SU-DHL-6 (cell line): ENCODE results near the gene ATOH8.

ENCODE experiments used
- H2AFZ ChIP-seq: fragments of 200-600 bp; sonication (generic); 2 replicates; pipeline ENCODE4 v1.6.1; 2014; ENCODE audit warnings: low read depth, mild to moderate bottlenecking, moderate library complexity, mixed read lengths, antibody characterized with exemption, low read length; ENCODE audit not compliant: severe bottlenecking
- H3F3A ChIP-seq: fragments of 200-600 bp; shearing (Covaris generic); 2 replicates; pipeline ENCODE4 v1.6.0; 2016; ENCODE audit warnings: antibody characterized with exemption, mild to moderate bottlenecking; ENCODE audit not compliant: insufficient read depth
- H3K27ac ChIP-seq: fragments of 200-600 bp; sonication (generic); 2 replicates; pipeline ENCODE4 v1.5.1; 2016; ENCODE audit warnings: low read depth, mild to moderate bottlenecking, low read length, moderate library complexity, mixed read lengths
- H3K27me3 ChIP-seq: fragments of 200-600 bp; sonication (generic), shearing (Covaris generic); 2 replicates; pipeline ENCODE4 v1.6.0; 2014; ENCODE audit warnings: mild to moderate bottlenecking, low read length
- H3K36me3 ChIP-seq: fragments of 200-600 bp; sonication (generic); 2 replicates; pipeline ENCODE4 v1.6.1; 2014; ENCODE audit warnings: mild to moderate bottlenecking, low read length, mixed read lengths
- H3K4me2 ChIP-seq: fragments of 300-600, 200-600 bp; shearing (Covaris generic), sonication (generic); 2 replicates; pipeline ENCODE4 v1.6.0; 2014; ENCODE audit warnings: low read length, low read depth, mild to moderate bottlenecking; ENCODE audit not compliant: poor library complexity, severe bottlenecking
- H3K4me3 ChIP-seq: fragments of 200-600 bp; sonication (generic); 2 replicates; pipeline ENCODE4 v1.5.1; 2014; ENCODE audit warnings: antibody characterized with exemption, low read length, mild to moderate bottlenecking, mixed read lengths; ENCODE audit not compliant: insufficient read depth, poor library complexity, severe bottlenecking
- H3K79me2 ChIP-seq: fragments of 200-600 bp; sonication (generic); 2 replicates; pipeline ENCODE4 v1.6.1; 2014; ENCODE audit warnings: mild to moderate bottlenecking, low read length, moderate library complexity; ENCODE audit not compliant: insufficient read depth
- H3K9ac ChIP-seq: fragments of 200-600 bp; sonication (generic); 2 replicates; pipeline ENCODE4 v1.7.0; 2014; ENCODE audit warnings: mild to moderate bottlenecking, low read length
- H3K9me2 ChIP-seq: fragments of 200-600 bp; sonication (generic); replicated peaks from 2 replicates; pipeline ENCODE4 v1.6.1; 2014; ENCODE audit warnings: low read length; ENCODE audit not compliant: insufficient read depth
- H3K9me3 ChIP-seq: fragments of 200-600 bp; sonication (generic); 2 replicates; pipeline ENCODE4 v1.6.1; 2014; ENCODE audit warnings: low read length, mixed read lengths; ENCODE audit not compliant: insufficient read depth
- H4K20me1 ChIP-seq: fragments of 200-600 bp; sonication (generic); 2 replicates; pipeline ENCODE4 v1.6.1; 2014; ENCODE audit warnings: low read depth, mild to moderate bottlenecking, antibody characterized with exemption, low read length, moderate library complexity, mixed read lengths
- EZH2phosphoT487 ChIP-seq: fragments of 200-600 bp; sonication (generic), shearing (Covaris generic); conservative IDR thresholded peaks from 2 replicates; pipeline ENCODE4 v1.6.1; 2018; ENCODE audit warnings: mild to moderate bottlenecking, antibody characterized with exemption, low read length, moderate library complexity, mixed read lengths
- TF ChIP-seq, protein P1 (sequence below): fragments of 200-600 bp; sonication (generic); IDR thresholded peaks from one replicate; pipeline ENCODE4 v1.5.1; 2017; ENCODE audit warnings: antibody characterized with exemption, mild to moderate bottlenecking, low read length, moderate library complexity; ENCODE audit not compliant: insufficient read depth, poor library complexity, severe bottlenecking

The ATOH8 gene

DNA sequence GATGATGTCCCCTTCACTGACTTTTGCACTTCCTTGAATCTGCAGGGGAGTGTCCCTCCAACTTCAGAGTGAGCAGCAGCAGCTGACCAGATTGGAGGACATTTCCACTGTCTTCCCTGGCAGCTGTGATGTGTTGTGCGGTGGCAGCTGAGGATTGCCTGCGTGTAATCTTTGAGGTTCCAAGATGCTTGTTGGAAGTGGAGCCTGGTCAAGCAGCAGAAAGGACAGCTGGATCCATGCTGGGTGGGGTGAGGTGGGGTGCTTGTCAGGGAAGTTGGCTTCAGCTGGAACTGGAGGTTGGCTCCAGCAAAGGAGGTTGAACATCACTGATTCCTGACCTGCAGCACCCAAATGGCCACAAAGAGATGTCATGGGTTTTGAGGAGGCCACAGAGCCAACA, 70.2 kb downstream of the ATOH8 start:
- Histone ChIP-seq H2AFZ (no peak overlapping the region), H3K9me2 (no peaks in the 10 kb centered on the region), H3K9me3 (no peaks in the 10 kb centered on the region), H4K20me1 (no peaks in the 10 kb centered on the region), H3K4me3 (no peak overlapping the region), H3F3A (no peaks in the 10 kb centered on the region), H3K27me3 (no peaks in the 10 kb centered on the region), H3K79me2 (no peaks in the 10 kb centered on the region), H3K9ac (no peak overlapping the region), H3K36me3 (no peaks in the 10 kb centered on the region), H3K27ac (no peak overlapping the region), H3K4me2 (no peak overlapping the region)
- TF ChIP-seq, protein P1, sequence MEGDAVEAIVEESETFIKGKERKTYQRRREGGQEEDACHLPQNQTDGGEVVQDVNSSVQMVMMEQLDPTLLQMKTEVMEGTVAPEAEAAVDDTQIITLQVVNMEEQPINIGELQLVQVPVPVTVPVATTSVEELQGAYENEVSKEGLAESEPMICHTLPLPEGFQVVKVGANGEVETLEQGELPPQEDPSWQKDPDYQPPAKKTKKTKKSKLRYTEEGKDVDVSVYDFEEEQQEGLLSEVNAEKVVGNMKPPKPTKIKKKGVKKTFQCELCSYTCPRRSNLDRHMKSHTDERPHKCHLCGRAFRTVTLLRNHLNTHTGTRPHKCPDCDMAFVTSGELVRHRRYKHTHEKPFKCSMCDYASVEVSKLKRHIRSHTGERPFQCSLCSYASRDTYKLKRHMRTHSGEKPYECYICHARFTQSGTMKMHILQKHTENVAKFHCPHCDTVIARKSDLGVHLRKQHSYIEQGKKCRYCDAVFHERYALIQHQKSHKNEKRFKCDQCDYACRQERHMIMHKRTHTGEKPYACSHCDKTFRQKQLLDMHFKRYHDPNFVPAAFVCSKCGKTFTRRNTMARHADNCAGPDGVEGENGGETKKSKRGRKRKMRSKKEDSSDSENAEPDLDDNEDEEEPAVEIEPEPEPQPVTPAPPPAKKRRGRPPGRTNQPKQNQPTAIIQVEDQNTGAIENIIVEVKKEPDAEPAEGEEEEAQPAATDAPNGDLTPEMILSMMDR = no peak
- TF ChIP-seq EZH2phosphoT487 = no peak

GRCh38 chr2:85826990-85827878, 73.4 kb downstream of the ATOH8 start:
- Histone ChIP-seq H3F3A (no peaks in the 10 kb centered on the region), H3K79me2 (no peaks in the 10 kb centered on the region), H3K9ac (no peak overlapping the region), H3K9me3 (no peaks in the 10 kb centered on the region), H3K4me3 (no peak overlapping the region), H3K27me3 (no peaks in the 10 kb centered on the region), H3K27ac (no peak overlapping the region), H2AFZ (no peak overlapping the region), H4K20me1 (no peaks in the 10 kb centered on the region), H3K9me2 (no peaks in the 10 kb centered on the region), H3K36me3 (no peaks in the 10 kb centered on the region), H3K4me2 (no peak overlapping the region)
- TF ChIP-seq, protein P1 = peak; percentile 57
- TF ChIP-seq EZH2phosphoT487 = no peak

GRCh38 chr2:85827879-85828569, 74.2 kb downstream of the ATOH8 start:
- Histone ChIP-seq H3K9me2 (no peaks in the 10 kb centered on the region), H3K36me3 (no peaks in the 10 kb centered on the region), H4K20me1 (no peaks in the 10 kb centered on the region), H3F3A (no peaks in the 10 kb centered on the region), H3K79me2 (no peaks in the 10 kb centered on the region), H3K9me3 (no peaks in the 10 kb centered on the region), H3K27ac (no peak overlapping the region), H3K4me3 (no peak overlapping the region), H3K27me3 (no peaks in the 10 kb centered on the region), H3K4me2 (no peak overlapping the region), H2AFZ (no peak overlapping the region), H3K9ac (no peak overlapping the region)
- TF ChIP-seq EZH2phosphoT487 = no peak
- TF ChIP-seq, protein P1 = no peak
